Left lung (tissue), 14 donors: ENCODE measurements around the gene TBC1D17. TPM values are rescaled to one million over a fixed set of nuclear protein-coding genes. Genes with fewer than 3 reads are reported as not detected.
A peak's percentile ranks its signal among the peaks of the same experiment; 100 is the strongest.

Experiments
- ATAC-seq: fragments of 200-7000 bp; cut with Tn5 transposase; one replicate; pipeline ENCODE4 v1.9.1; 2020; ENCODE audit warnings: moderate library complexity
- DNase-seq, 4 donors: peaks; one replicate each; pipeline ENCODE4 v3.0.0-alpha.2; 2013 to 2020
- H3K27ac ChIP-seq, 2 donors: fragments of 200-600 bp; sonication (generic) in 1 of 2; one replicate each; pipeline versions ENCODE4 v1.5.0 to v1.8.0; 2020 to 2021
- H3K27me3 ChIP-seq, 2 donors: fragments of 200-600 bp; sonication (generic) in 1 of 2; one replicate each; pipeline versions ENCODE4 v1.5.0 to v1.8.0; 2020 to 2021
- H3K36me3 ChIP-seq, 2 donors: fragments of 200-600 bp; sonication (generic) in 1 of 2; one replicate each; pipeline versions ENCODE4 v1.5.0 to v1.8.0; 2020 to 2021
- H3K4me1 ChIP-seq, 2 donors: fragments of 200-600 bp; one replicate each; pipeline ENCODE4 v1.8.0; 2021
- H3K4me3 ChIP-seq, 2 donors: fragments of 200-600 bp; sonication (generic) in 1 of 2; one replicate each; pipeline versions ENCODE4 v1.5.0 to v1.8.0; 2020 to 2021; ENCODE audit warnings: mild to moderate bottlenecking in 1 of 2
- H3K9me3 ChIP-seq, 2 donors: fragments of 200-600 bp; sonication (generic) in 1 of 2; one replicate each; pipeline versions ENCODE4 v1.5.0 to v1.8.0; 2020 to 2021
- CTCF ChIP-seq, 2 donors: fragments of 200-600 bp; sonication (generic) in 1 of 2; IDR thresholded peaks; one replicate each; pipeline versions ENCODE4 v1.5.0 to v1.8.0; 2021; ENCODE audit warnings: antibody characterized with exemption in 2 of 2
- intact Hi-C, 2 donors: fragments of 100-400 bp; cut with DNase I; formaldehyde crosslinking; loops; one replicate each; pipeline versions ENCODE4 v1.11.2 to v1.14.2; 2022
- long read RNA-seq, 12 donors: library from polyadenylated mRNA in 2 of 12; unstranded in 2 of 12; transcript quantifications; one replicate each; pipeline ENCODE4 v2.0.0 and lab custom pipeline, GENCODE V29; 2019 to 2026
- polyA plus RNA-seq, 6 donors: library from polyadenylated mRNA; unstranded; fragments of 120-200 nt; gene quantifications; one replicate each; pipeline ENCODE4 v1.2.1, GENCODE V29; 2013; ENCODE audit not compliant: insufficient read length in 6 of 6
- total RNA-seq, 2 donors: library from RNA; stranded (reverse); fragmentation: NEBNext Ultra II Directional; extraction: Animal tissue kit (Norgen Biotek cat#: 25700); gene quantifications; one replicate each; pipeline ENCODE4 v1.2.1, GENCODE V29; 2021
- donor health status: DM: no; HTN: yes; CAD: no.
- donor health status: DM: no; HTN: no; CAD: no.

TBC1D17 gene
- total RNA-seq: 10 to 100 TPM; 35.2 to 43.3 TPM
- polyA plus RNA-seq: 10 to 100 TPM; 40.8 to 47.2 (median 46.3) TPM
- long read RNA-seq, donor 1, partial matches to known transcripts: 13 of 16 reads
- long read RNA-seq, donor 1, other reads (novel, unspliced or antisense): 0 of 16 reads
- long read RNA-seq, donor 2, partial matches to known transcripts: 0 of 2 reads
- long read RNA-seq, donor 2, other reads (novel, unspliced or antisense): 0 of 2 reads
- long read RNA-seq, donor 3, partial matches to known transcripts: 0 of 3 reads
- long read RNA-seq, donor 3, other reads (novel, unspliced or antisense): 0 of 3 reads
- long read RNA-seq, donor 4, partial matches to known transcripts: 0 of 1 reads
- long read RNA-seq, donor 4, other reads (novel, unspliced or antisense): 0 of 1 reads
- long read RNA-seq, donor 5, partial matches to known transcripts: 0 of 4 reads
- long read RNA-seq, donor 5, other reads (novel, unspliced or antisense): 0 of 4 reads
- long read RNA-seq, donor 6, transcript TBC1D17-201 (17 exons, 2,366 nt): major isoform, 5 of 5 reads
- long read RNA-seq, donor 6, partial matches to known transcripts: 0 of 5 reads
- long read RNA-seq, donor 6, other reads (novel, unspliced or antisense): 0 of 5 reads
- long read RNA-seq, donor 7, partial matches to known transcripts: 0 of 1 reads
- long read RNA-seq, donor 7, other reads (novel, unspliced or antisense): 0 of 1 reads
- long read RNA-seq, donor 8, transcript TBC1D17-201 (17 exons, 2,366 nt): major isoform, 5 of 49 reads
- long read RNA-seq, donor 8, partial matches to known transcripts: 30 of 49 reads
- long read RNA-seq, donor 8, other reads (novel, unspliced or antisense): 12 of 49 reads
- long read RNA-seq, donor 9: 0 reads
- long read RNA-seq, donor 10, partial matches to known transcripts: 2 of 4 reads
- long read RNA-seq, donor 10, other reads (novel, unspliced or antisense): 0 of 4 reads
- long read RNA-seq, donor 11: 0 reads
- long read RNA-seq, donor 12, partial matches to known transcripts: 0 of 5 reads
- long read RNA-seq, donor 12, other reads (novel, unspliced or antisense): 0 of 5 reads

GRCh38 chr19:49877020-49877878, at the start of gene TBC1D17, which contains the start of gene AKT1S1:
TBC1D17 (plus strand) TSS chr19:49877702; CDS start chr19:49877724, 22 bp downstream.
AKT1S1 (minus strand) TSS chr19:49877355; CDS start chr19:49873295, 4,060 bp downstream.
- Histone ChIP-seq H3K36me3 (peaks cover 0 to 51% of the 10 kb centered on the region in 2 donors), H3K9me3 (no peaks in the 10 kb centered on the region), H3K27me3 (no peaks in the 10 kb centered on the region), H3K4me1 (peaks cover 0 to 37% of the 10 kb centered on the region in 2 donors), H3K4me3 (peak within 1 kb of the TSS; percentile 82), H3K27ac (peak within 1 kb of the TSS; percentile 99 to 100)
- no peak for TF ChIP-seq CTCF (IDR thresholded peaks at IDR 0.05)
- DNase-seq: peak; percentile 98 to 100 (median 100)
- intact Hi-C loops: no loop called here
- ATAC-seq: peak; percentile 84

- H3K36me3 ChIP-seq: peaks cover 0 to 83% of the 10 kb centered on the region in 2 donors
- intact Hi-C loops: no loop called here
- H3K9me3 ChIP-seq: no peaks in the 10 kb centered on the region
- no peak for ATAC-seq
- no peak overlapping the region for H3K4me3 ChIP-seq
- H3K27me3 ChIP-seq: no peaks in the 10 kb centered on the region
- DNase-seq: no peak
- no peak for TF ChIP-seq CTCF (IDR thresholded peaks at IDR 0.05)
- no peak overlapping the region for H3K27ac ChIP-seq
- H3K4me1 ChIP-seq: peaks cover 0 to 26% of the 10 kb centered on the region in 2 donors
These were observed 48.3 kb upstream of the TBC1D17 start for GRCh38 chr19:49829200-49829599.

- intact Hi-C loops: no loop called here
- Histone ChIP-seq H3K27ac (no peak overlapping the region), H3K4me3 (no peak overlapping the region), H3K4me1 (peaks cover 0 to 26% of the 10 kb centered on the region in 2 donors), H3K27me3 (no peaks in the 10 kb centered on the region), H3K36me3 (peaks cover 0 to 83% of the 10 kb centered on the region in 2 donors), H3K9me3 (no peaks in the 10 kb centered on the region)
- DNase-seq (no peak), ATAC-seq (no peak)
- TF ChIP-seq CTCF (IDR thresholded peaks at IDR 0.05): no peak
These were observed 47.8 kb upstream of the TBC1D17 start for GRCh38 chr19:49829721-49830120.

GRCh38 chr19:49830766-49831165, 46.7 kb upstream of the TBC1D17 start:
- no peak for TF ChIP-seq CTCF (IDR thresholded peaks at IDR 0.05)
- Histone ChIP-seq H3K27me3 (no peaks in the 10 kb centered on the region), H3K9me3 (no peaks in the 10 kb centered on the region), H3K4me3 (no peak overlapping the region), H3K27ac (no peak overlapping the region), H3K36me3 (peaks cover 0 to 93% of the 10 kb centered on the region in 2 donors), H3K4me1 (peaks cover 0 to 26% of the 10 kb centered on the region in 2 donors)
- intact Hi-C loops: no loop called here
- no peak for ATAC-seq
- DNase-seq: no peak
